ENCODE results near the gene IL18BP.

IL18BP gene

DNA sequence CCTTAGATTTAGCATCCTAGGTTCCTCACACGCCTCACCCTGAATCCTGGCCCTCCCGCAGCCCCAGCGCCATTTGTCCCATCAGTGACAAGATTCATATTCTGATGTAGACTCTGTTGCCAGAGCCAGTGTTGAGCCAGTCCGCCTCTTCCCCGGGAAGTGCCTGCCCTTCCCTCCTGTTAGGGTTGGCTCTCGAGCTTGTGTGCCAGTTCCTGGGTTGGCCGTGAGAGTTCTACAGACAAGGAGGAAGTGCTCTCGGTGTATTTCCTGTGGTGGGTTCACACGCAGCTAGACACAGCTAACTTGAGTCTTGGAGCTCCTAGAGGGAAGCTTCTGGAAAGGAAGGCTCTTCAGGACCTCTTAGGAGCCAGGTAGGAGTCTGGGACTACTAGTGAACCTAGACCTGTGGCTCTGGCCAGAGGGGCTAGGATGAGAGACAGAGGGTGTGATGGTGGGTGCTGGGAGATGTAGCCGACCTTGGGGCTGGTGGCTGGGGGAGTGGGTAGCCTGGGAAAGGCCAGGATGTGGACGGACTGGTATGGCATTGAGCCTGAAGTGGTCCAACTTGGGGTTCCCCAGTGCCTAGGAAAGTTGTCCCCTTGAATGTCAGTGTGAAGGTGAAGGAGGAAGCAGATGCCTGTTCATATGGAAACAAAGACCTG lies at the start of gene IL18BP:
IL18BP (plus strand) TSS at position 261 of the 662 bp plus-strand sequence. CDS start 1,076 bp downstream, outside the sequence.
- peak in 1 of 2 donors; percentile 8 for DNase-seq (ENCODE audit: extremely low read depth in 1 of 2, low read depth in 1 of 2)

DNA sequence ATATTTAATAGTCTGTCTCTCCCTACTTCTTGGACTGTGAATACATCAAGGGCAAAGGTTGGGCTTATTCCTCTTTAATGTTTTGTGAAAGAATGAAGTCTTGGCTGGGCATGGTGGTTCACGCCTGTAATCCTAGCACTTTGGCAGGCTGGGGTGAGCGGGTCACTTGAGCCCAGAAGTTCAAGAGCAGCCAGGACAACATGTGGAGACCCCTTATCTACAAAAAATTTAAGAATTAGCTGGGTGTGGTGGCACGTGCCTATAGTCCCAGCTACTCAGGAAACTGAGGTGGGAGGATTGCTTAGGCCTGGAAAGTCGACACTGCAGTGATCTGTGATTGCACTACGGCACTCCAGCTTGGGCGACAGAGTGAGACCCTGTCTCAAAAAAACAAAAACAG lies 49.7 kb upstream of the IL18BP start:
- DNase-seq (ENCODE audit: extremely low read depth in 1 of 2, low read depth in 1 of 2), result no peak

DNA sequence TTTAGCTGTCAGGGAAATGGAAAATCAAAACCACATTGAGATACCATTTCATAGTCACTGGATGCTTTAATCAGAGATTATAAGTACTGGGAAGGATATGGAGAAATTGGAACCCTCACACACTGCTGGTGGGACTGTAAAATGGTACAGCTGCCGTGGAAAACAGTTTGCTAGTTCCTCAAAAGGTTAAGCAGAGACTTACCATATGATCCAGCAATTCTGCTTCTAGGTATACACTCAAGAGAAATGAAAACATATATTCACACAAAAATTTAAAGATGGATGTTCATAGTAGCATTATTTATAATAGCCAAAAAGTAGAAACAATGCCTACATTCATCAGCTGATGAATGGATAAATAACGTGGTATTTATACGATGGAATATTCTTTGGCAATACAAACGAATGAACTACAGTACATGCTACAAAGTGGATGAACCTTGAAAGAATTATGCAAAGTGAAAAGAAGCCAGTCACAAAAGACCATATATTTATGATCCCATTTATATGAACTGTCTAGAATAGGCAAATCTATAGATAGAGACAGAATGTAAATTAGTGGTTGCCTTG lies 46.9 kb upstream of the IL18BP start:
- DNase-seq (ENCODE audit: extremely low read depth in 1 of 2, low read depth in 1 of 2), result no peak

DNA sequence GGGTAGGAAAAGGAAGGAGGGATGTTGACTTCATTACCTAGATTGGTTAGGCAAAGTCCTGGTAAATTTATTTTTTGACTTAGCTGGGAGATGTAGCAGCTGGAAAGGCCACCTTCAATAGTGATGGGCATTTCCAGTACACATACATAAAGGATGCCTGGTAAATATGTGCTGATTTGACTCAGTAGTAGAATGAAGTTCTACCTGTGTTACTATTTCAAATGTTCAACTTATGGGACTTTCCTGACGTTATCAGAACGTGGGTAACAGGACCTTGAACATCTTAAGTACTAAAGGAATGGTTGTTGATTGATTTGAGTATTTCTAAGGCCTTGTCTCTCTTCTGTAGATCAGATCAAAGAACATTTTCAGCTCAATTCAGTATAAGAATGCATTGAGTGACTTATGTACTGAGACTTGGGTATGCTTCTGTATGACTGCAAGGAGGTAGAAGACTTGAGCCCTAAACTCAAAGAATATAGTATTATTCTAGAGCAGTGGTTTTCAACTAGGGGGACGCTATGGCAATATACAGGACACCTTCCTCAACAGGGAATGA lies 42.7 kb upstream of the IL18BP start:
- no peak for DNase-seq (ENCODE audit: extremely low read depth in 1 of 2, low read depth in 1 of 2)

DNA sequence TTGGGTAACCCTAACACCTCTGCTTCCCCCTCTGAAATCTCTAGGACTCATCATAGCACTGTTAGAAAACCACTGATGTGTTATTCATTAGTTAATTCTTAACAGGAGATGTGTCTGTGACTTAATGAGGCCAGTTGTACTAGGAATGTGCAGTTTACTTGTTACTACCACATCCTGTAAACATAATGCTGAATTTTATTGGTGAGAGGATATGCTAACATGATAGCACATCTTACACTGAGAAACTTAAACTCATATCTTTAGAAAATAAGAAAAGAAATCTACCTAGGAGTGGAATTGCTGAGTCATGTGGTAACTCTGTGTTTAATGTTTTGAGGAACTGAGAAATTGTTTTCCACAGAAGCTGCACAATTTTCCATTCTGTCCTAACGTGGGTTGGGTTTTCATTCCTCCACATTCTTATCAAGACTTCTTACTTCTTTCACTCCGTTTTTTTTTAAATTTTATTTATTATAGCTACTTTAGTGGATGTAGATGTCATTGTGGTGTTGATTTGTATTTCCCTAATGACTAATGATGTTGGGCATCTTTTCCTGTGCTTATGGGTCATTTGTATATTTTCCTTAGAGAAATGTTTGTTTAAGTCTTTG lies 36.2 kb upstream of the IL18BP start:
- no peak for DNase-seq (ENCODE audit: extremely low read depth in 1 of 2, low read depth in 1 of 2)

DNA sequence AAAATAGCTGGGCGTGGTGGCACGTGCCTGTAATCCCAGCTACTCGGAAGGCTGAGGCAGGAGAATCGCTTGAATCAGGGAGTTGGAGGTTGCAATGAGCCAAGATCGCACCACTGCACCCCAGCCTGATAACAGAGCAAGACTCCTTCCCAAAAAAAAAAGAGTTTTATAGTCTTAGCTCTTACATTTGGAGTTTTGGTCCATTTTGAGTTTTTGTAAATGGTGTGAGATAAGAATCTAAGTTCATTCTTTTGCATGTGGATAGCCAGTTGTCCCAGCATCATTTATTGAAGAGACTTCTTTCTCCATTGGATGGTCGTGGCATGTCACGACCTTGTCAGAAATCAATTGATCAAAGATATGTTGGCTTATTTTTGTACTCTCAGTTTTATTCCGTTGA lies 35.2 kb upstream of the IL18BP start:
- DNase-seq (ENCODE audit: extremely low read depth in 1 of 2, low read depth in 1 of 2), result no peak

DNA sequence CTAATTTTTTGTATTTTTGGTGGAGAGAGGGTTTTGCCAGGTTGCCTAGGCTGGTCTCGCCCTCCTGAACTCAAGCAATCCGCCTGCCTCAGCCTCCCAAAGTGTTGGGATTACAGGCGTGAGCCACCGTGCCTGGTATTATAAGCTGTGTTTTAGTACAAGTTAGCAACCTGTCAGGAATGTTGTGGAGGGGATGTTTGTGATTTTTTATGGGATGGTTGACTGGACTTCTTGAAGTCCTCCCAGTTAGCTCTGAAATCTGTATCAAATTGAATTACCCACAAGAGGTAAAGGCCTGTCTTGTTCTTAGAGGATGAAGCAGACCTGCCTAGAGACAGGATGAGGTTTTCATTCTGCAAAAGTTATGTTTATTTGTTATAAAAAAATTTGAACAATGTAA lies 34.1 kb upstream of the IL18BP start:
- DNase-seq (ENCODE audit: extremely low read depth in 1 of 2, low read depth in 1 of 2), result no peak

DNA sequence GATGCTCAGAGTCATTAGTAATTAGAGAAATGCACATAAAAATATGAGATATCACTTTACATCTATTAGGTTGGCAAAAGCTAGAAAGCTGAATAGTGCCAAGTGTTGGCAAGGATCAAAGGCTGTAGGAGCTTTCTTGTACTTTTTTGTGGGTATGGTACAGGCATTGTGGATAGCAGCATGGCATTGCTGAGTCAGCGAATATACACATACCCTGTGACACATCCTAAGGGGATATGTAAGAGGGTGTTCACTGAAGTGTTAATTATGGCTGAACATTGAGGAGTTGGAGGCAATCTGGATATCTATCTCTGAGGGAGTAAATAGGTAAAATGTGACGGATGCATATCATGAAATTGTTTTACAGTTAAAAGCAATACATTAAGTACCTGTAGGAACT lies 27.0 kb upstream of the IL18BP start:
- no peak for DNase-seq (ENCODE audit: extremely low read depth in 1 of 2, low read depth in 1 of 2)

DNA sequence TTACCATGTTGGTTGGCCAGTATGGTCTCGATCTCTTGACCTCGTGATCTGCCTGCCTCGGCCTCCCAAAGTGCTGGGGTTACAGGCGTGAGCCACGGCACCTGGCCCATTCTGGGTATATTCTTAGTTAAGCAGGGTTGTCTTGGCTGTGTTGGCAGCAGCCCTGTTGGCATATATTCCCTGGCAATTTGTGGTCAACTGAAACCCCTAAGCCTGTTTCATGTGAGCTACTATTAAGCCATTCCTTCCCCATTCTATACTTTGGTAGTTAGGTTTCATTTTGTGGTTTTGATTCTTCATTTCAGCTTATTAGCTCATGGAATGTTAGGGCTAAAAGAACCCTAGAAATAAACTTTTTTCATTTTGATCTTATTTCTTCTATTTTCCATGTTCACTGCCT lies 22.2 kb upstream of the IL18BP start:
- no peak for DNase-seq (ENCODE audit: extremely low read depth in 1 of 2, low read depth in 1 of 2)

DNA sequence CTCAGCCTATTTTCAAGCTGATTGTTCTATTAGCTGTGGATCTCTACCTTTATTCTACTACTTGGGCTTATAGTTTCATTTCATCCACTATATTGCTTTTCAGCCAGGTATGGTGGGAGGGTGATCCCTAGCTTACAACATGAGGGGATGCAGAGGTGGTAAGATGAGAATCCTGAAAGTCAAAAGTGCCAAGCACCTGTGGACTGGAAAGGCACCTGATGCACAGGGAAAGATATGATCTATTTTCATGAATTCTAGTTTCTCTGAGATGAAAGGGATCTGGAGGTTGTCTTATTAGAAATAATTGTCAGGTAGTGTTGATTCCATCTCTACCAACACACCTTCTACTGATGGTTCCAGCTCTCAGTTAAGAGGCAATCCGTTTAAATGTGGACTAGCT lies 21.6 kb upstream of the IL18BP start:
- DNase-seq (ENCODE audit: extremely low read depth in 1 of 2, low read depth in 1 of 2), result no peak

DNA sequence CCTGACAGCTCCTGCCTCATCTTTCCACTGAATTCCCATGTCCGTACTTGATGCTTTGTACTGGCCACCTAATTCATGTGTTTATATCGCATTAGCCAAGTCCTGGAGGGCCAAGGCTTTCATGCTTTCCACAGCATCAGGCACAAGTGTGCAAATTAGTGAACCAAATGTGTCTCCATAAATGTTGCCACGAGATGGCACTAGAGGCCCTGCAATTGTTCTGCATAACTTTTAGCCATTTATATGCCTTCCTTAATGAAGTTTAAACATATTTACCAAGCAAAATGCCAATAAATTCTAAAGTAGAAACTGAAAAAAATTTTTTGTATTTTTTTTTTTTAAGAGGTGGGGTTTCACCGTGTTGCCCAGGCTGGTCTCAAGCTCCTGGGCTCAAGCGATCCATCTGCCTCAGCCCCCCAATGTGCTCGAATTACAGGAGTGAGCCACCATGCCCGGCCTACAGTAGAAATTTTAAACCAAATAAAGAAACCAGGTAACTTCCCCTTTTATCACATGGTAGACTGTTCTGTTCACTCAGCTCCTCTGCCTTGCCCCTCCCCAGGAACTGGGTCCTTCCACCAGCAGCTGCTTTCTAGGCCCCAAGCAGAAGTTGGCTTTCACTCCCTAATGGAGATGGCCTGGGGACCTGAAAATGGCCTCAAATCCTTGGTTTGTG lies 20.8 kb upstream of the IL18BP start:
- peak; percentile 20 to 22 for DNase-seq (ENCODE audit: extremely low read depth in 1 of 2, low read depth in 1 of 2)

DNA sequence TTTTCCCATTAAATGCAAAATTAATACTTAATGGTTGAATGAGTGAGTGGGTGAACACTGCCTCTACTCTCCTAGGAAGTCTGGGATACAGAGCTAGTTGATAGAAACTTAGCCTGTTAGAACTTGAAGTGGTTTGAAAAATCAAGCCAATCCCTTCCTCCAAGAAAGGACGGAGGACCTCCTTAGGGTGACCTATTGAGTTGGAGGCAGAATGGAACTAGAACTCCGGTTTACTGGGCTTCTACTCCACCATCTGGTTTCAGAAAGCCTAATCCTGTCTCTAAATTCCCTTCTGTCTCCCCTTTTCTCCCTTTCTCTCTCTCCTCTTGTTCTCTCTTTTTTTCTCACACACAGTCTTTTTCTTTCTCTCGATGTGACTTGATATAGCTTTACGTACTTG lies 19.6 kb upstream of the IL18BP start:
- no peak for DNase-seq (ENCODE audit: extremely low read depth in 1 of 2, low read depth in 1 of 2)

DNA sequence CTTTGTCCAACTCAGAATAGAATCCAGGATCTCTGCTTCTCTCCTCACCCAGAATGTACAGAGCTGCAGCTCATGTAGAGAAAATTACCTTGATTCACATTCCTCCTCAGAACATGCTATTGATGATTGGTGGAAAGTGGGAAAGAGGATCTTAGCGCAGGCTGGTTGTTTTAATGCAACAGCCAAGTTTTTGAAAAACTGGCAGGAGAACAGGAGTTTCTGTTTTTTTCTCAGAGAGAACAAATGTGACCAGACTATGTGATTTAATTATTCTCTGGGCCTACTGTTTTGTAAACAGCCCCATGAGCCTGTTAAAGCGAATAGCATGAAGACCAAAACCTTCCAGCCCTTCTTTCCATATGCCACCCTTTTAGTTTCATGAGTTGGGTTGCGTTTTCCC lies 19.1 kb upstream of the IL18BP start:
- no peak for DNase-seq (ENCODE audit: extremely low read depth in 1 of 2, low read depth in 1 of 2)

DNA sequence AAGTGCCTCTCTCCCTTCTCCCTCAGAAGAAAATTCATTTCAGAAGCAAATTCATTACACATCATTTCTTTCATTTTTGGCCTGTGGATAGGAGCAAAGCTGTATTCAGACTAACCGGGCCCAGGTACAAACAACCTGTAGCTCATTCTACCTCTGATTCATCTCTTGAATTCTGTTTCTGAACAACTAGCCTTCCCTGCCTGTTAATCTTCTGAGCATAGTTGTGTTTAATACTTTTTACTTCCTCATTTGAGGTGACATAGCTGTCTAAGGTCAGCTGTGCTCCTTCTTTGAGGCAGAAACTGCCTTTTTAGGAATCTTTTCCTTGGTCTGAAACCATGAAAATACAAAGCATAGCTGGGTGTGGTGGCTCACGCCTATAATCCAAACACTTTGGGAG lies 12.6 kb upstream of the IL18BP start:
- no peak for DNase-seq (ENCODE audit: extremely low read depth in 1 of 2, low read depth in 1 of 2)

DNA sequence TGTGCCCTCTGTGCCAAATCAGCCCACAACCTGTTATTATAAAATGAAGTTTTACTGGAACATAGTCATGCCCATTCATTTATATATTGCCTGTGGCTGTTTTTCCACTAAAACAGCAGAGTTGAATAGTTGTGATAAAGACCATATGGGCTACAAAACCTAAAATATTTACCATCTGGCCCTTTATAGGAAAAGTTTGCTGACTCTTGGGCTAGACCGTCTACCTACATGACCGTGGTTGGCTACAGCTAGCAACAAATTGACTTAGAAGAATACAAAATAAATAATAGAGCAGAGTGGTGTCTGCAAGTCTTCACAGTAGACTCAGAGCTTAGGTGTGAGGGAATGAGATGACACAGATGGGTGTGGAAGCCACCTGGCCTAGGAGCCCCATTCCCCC lies 11.2 kb upstream of the IL18BP start:
- no peak for DNase-seq (ENCODE audit: extremely low read depth in 1 of 2, low read depth in 1 of 2)

DNA sequence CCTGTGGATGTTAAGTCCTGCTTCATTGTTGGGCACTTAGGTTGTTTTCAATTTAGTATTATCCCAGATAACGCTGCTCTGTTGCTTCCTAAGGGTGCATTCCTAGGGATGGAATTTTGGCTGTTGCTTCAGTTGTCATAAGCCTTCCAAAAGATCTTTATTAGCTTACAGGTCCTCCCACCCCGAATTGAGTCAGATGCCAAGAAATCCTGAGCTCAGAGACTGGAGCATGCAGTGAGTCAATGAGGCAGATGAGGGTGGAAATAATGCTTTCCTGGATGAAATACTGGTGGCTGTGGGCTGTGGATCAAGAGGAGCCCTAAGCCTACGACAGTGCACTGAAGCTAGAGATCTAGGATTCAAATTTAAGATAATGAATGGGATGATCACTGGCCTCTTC lies 10.7 kb upstream of the IL18BP start:
- DNase-seq (ENCODE audit: extremely low read depth in 1 of 2, low read depth in 1 of 2), result no peak

DNA sequence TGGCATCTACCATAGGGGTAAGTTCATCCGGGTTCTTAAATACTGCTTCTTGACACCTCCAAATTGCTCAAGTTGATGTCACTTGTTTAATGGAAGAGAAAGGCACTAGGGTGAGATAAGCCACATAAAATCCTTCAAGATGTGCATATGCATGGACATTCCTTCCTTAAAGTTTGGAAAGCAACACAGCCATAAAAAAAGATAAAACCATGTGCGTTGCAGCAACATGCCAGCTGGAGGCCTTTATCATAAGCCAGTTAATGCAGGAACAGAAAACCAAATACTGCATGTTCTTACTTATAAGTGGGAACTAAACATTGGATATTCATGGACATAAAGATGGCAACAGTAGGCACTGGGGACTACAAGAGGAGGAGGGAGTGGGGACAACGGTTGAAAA lies 8.0 kb upstream of the IL18BP start:
- no peak for DNase-seq (ENCODE audit: extremely low read depth in 1 of 2, low read depth in 1 of 2)

DNA sequence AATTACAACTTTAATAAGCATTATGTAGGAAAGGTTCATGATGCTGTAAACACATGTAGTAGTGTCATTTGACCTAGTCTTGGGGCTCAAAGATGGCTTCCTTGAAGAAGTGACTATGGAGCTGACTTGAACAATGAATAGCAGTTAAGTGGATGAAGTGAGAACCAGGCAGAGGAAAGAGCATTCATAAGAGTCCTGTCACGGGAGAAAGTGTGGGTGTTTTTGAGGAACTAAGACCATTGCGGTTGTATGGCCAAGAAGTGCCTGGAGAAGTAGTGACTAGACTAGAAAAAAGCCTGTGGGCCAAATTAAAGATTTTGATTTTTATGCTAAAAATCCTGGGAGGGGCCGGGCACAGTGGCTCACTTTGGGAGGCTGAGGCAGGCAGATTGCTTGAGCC lies 7.2 kb upstream of the IL18BP start:
- DNase-seq (ENCODE audit: extremely low read depth in 1 of 2, low read depth in 1 of 2), result no peak

DNA sequence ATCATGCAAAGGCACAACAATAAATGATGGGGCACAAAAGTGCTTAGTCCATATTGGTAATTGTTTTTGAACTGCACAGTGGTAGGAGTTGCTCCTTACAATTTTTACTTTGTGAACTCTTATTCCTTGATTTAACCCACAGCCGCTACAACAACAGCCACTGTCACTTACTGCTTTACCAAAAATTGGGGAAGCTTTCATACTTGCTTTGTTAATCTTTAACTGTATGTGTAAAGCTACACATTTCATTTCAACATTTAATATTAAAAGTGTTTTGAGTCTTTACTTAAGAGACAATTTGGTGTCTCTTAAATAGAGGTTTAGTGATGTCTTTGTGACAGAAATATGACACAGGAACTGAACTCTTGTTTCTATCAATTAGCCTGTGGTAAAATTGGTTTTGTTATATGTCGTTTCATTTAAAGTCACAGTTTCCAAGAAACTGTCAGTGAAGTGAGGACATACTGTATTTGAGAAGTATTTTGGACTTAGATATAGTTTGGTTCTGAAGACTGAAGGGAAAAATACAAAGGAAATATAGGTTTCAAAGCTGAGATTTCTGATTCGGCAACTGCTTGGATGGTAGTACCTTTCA lies 6.5 kb upstream of the IL18BP start:
- no peak for DNase-seq (ENCODE audit: extremely low read depth in 1 of 2, low read depth in 1 of 2)

DNA sequence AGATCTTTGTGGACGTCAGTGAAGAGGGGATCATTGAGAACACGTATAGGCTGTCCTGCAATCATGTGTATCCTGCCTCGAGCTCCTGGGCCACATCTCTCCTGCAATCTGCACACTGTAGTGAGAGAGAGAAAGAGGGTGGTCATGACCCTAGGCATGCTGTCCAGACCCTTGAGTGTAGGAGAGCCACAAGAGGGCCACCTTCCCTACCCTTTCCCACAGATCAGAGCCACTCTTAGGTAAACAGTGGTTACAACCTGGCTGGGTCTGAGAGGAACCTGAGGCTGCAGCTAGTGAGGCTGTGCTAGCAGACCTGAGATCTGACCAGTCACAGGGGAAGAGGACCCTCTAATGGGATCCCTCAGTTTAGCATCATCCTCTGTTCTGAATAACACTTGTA lies 3.9 kb upstream of the IL18BP start:
- DNase-seq (ENCODE audit: extremely low read depth in 1 of 2, low read depth in 1 of 2), result no peak

DNA sequence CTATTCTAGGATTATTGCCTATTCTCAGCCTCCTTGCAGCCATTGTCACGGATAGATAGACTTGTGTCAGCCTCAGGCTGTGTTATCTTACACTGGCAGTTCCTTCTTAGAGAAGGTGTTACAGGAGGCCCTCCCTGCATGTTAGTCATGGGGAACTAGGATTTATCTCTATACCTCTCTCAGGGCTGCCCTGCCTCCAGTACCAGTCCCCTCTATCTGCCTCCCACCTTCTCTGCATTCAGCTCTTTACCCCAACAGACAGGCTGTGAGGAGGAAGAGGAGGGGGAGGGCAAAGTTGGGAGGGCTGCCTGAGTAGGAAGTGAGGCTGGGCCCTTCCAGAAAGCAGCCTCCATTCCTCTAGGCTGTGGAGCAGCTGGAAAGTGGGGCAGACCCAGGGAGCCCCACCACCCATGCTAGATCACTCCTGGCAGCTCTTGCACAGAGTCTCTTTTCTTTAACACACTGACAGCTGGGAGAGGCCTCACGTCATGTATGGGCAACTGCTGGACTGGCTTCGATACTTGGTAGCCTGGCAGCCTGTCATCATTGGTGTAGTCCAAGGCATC lies 2.9 kb upstream of the IL18BP start:
- no peak for DNase-seq (ENCODE audit: extremely low read depth in 1 of 2, low read depth in 1 of 2)
